ENCODE data around the gene ZNF784. TPM values are rescaled to one million over a fixed set of nuclear protein-coding genes. Genes with fewer than 3 reads are reported as not detected.

The ZNF784 gene, protein sequence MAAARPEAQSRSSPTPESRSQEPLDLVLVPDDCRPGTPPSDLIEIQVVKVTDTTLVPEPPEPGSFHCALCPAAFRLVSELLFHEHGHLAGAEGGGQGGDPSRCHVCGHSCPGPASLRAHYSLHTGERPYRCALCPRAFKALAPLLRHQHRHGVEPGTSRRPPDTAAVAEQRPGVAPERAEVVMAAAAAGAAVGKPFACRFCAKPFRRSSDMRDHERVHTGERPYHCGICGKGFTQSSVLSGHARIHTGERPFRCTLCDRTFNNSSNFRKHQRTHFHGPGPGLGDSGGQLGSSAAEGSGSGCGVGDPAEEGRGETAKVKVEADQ
- total RNA-seq = 2.1 and 4.0 TPM in 2 replicates

GRCh38 chr19:55624109-55625003 lies at the start of gene ZNF784:
ZNF784 (minus strand) TSS chr19:55624566; CDS start chr19:55624561, 5 bp downstream.

GRCh38 chr19:55654868-55655647 lies 30.7 kb upstream of the ZNF784 start, which contains the start of gene U2AF2:
U2AF2 (plus strand) TSS chr19:55655035; CDS start chr19:55655105, 70 bp downstream.

GRCh38 chr19:55647732-55648584 lies 23.6 kb upstream of the ZNF784 start, which contains the start of gene CCDC106:
CCDC106 (plus strand) TSS chr19:55648212; CDS start chr19:55649047, 835 bp downstream.

GRCh38 chr19:55643003-55643886 lies 18.9 kb upstream of the ZNF784 start, which contains the start of gene ZNF581:
ZNF581 (plus strand) TSS chr19:55643649; CDS start chr19:55644572, 923 bp downstream.

GRCh38 chr19:55640577-55641425 lies 16.4 kb upstream of the ZNF784 start, which contains the start of gene ZNF580:
ZNF580 (plus strand) TSS chr19:55641002; CDS start chr19:55642509, 1,507 bp downstream.

DNA sequence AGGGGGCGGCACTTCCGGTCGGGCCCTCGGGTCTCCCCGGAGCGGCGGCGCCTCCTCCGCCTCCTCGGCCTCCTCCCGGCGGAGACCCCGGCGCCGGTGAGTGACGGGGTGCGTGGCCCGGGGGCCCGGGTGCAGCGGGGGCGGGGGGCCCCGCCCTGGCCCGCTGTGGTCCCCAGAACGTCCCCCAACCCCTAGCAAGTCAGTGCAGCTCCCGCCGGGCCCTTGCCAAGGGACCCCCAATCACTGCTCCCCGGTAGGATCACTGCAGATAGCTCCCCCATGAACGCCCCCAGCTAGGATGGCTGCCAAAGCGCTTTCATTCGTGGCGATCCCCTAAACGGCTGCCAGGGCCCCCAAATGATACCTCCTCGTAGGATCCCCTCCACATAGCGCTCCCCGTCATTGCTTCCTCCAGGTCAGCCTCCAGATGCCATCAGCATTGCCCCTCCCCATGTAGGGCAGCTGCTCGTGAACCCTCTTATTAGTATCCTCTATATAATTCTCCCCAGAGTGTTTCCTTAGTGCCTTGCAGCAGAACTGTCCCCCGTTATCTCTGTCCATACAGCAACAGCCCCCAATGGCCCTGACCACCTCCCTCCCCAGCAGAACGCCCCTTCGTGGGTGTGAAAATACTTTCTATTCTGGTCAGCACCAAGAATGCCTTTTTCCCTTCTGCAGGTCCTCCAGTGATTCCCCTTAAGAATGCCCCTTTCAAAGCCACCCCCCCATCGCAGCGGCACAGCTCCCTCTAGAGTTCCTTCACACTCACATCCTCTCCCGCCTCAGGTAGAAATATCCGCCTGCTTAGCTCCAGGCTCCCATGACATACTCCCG lies 18.5 kb downstream of the ZNF784 start, which contains the start of gene ZNF865:
Gene ZNF865 (plus strand): TSS at position 11 of the 834 bp plus-strand sequence. CDS start 7,972 bp downstream, outside the sequence.

DNA sequence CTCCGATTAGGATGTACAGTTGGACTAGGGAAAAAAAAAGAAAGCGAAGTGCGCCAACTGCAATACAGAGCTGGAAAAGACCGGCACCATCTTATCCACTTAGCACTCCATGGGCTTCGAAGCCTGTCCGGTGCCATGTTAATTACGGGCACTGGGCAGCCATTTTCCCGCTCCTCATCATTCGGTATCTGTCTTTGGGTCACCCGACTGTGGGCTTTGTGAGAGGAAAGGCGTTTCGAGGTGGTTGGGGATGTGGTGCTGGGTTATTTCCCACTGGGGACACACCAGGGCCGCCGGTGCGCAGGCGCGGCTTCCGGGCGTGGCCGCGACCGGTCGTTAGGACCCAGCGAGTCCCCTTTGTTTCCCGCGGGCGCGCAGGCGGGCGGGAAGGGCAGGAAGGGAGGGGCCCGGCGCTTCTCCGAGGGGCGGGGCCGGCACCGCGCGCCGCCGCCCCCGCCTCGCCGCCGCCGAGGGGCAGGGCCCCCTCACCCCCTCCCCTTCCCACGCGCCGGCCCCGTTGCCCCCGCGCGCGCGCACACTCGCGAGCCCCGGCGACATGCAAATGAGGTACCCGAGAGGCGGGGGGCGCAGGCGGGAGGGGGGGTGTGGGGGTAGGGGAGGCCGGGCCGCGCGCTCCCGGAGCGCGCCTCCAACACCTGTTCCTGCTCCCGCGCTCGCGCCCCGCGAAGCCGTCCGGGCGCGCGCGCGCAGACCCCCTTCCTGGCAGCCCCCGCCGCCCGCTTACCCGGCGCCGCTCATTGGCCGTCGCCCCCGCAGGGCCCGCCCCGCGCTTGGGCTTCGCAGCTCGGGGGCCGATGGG lies 24.3 kb downstream of the ZNF784 start, which contains the start of gene ZNF524:
Gene ZNF524 (plus strand): TSS at position 447 of the 820 bp plus-strand sequence. CDS start 1,825 bp downstream, outside the sequence.

GRCh38 chr19:55599468-55599841 lies 24.9 kb downstream of the ZNF784 start, which contains the start of gene FIZ1:
FIZ1 (minus strand) TSS chr19:55599517; CDS start chr19:55597865, 1,652 bp downstream.

DNA sequence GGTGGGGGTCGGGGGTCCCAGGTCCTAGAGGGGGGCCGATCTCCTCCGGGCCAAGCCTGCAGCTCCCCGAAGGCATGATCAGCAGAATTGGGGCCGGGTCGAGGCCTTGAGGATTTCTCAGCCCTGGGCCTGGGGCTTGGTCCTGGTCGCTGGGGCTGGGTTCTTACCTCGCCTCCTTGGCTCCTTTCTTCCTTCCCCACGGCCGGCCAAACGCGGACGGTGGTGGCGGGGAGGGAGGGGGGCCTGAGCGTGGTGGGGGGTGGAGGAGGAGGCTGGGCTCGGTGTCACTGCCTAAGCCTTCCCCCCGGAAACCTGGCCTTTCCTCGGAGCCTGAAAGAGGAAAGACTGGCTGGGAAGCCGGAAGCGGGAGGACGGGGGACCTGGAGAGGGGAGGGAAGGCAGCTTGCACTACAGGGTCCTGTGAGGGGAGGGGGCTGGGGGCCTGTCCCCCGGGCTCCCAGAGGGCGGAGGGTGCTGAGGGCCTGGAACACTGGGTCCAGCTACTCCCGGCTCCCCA lies 43.7 kb downstream of the ZNF784 start, which contains the start of gene ZNF579:
Gene ZNF579 (minus strand): TSS at position 221 of the 517 bp plus-strand sequence. CDS start 1,209 bp downstream, outside the sequence.

Other genes starting within 250 kb of the ZNF784 start
- not detected in 2 replicates for gene TMEM190, start 247.7 kb downstream of the ZNF784 start, total RNA-seq
- gene TMEM238, start 240.3 kb downstream of the ZNF784 start, total RNA-seq = 0.19 and 0.83 TPM in 2 replicates
- 656 and 731 TPM in 2 replicates for gene RPL28, start 238.6 kb downstream of the ZNF784 start, total RNA-seq
- gene UBE2S, start 216.8 kb downstream of the ZNF784 start, total RNA-seq = 22.0 and 33.7 TPM in 2 replicates
- gene SHISA7, start 181.3 kb downstream of the ZNF784 start, total RNA-seq = not detected in 2 replicates
- gene ISOC2, start 162.9 kb downstream of the ZNF784 start, total RNA-seq = 84.9 and 94.9 TPM in 2 replicates
- gene C19orf85, start 159.8 kb downstream of the ZNF784 start, total RNA-seq = not detected in 2 replicates
- 5.8 and 8.5 TPM in 2 replicates for gene ZNF628, start 147.9 kb downstream of the ZNF784 start, total RNA-seq
- 4.2 and 11.4 TPM in 2 replicates for gene NAT14, start 139.4 kb downstream of the ZNF784 start, total RNA-seq
- 70.0 and 81.2 TPM in 2 replicates for gene SSC5D, start 136.1 kb downstream of the ZNF784 start, total RNA-seq
- not detected in 2 replicates for gene SBK2, start 87.4 kb downstream of the ZNF784 start, total RNA-seq
- gene SBK3, start 79.0 kb downstream of the ZNF784 start, total RNA-seq = not detected in 2 replicates
- gene ZNF579, start 43.7 kb downstream of the ZNF784 start, total RNA-seq = 6.3 and 6.6 TPM in 2 replicates
- 4.9 and 7.0 TPM in 2 replicates for gene FIZ1, start 25.0 kb downstream of the ZNF784 start, total RNA-seq
- gene ZNF524, start 24.3 kb downstream of the ZNF784 start, total RNA-seq = 17.9 and 21.6 TPM in 2 replicates
- gene ZNF865, start 18.9 kb downstream of the ZNF784 start, total RNA-seq = 6.8 and 7.6 TPM in 2 replicates
- gene ZNF580, start 16.4 kb upstream of the ZNF784 start, total RNA-seq = 16.3 and 17.3 TPM in 2 replicates
- gene ZNF581, start 19.1 kb upstream of the ZNF784 start, total RNA-seq = 37.1 and 44.1 TPM in 2 replicates
- gene CCDC106, start 23.6 kb upstream of the ZNF784 start, total RNA-seq = 14.9 and 17.8 TPM in 2 replicates
- 86.1 and 111 TPM in 2 replicates for gene U2AF2, start 30.5 kb upstream of the ZNF784 start, total RNA-seq
- gene EPN1, start 50.7 kb upstream of the ZNF784 start, total RNA-seq = 164 and 197 TPM in 2 replicates
- not detected in 2 replicates for gene NLRP9, start 113.8 kb upstream of the ZNF784 start, total RNA-seq
- not detected in 2 replicates for gene RFPL4A, start 134.5 kb upstream of the ZNF784 start, total RNA-seq
- not detected in 2 replicates for gene RFPL4AL1, start 144.6 kb upstream of the ZNF784 start, total RNA-seq
- gene NLRP11, start 207.4 kb upstream of the ZNF784 start, total RNA-seq = 0.06 TPM in 1 of 2 replicates, not detected in the other
- not detected in 2 replicates for gene NLRP4, start 212.0 kb upstream of the ZNF784 start, total RNA-seq